ENCODE measurements around the gene CCDC117.
A peak's percentile ranks its signal among the peaks of the same experiment; 100 is the strongest.
"Not testable (repeated sequence)": the region's sequence is repeated elsewhere in the genome, so short reads cannot be mapped to it uniquely, and the experiment has no call there.

Gene CCDC117

GRCh38 chr22:28741785-28742561 is 30.5 kb upstream of the CCDC117 start, which contains the start of the genes CHEK2 and HSCB:
CHEK2 (minus strand) TSS chr22:28741820; CDS start chr22:28734721, 7,099 bp downstream.
HSCB (plus strand) TSS chr22:28742039; CDS start chr22:28742096, 57 bp downstream.
- no peaks in the 10 kb centered on the region for H3K9me3 ChIP-seq (ENCODE audit: insufficient read depth, low read depth, low read length)
- WGBS = under 1% methylated on average over 54 of the region's 54 CpGs
- peaks cover 19% of the 10 kb centered on the region for H3K4me1 ChIP-seq (ENCODE audit: insufficient read depth, low read length)
- peak within 1 kb of the TSS; percentile 86 for H3K27ac ChIP-seq (ENCODE audit: low read depth, low read length)
- H3K4me3 ChIP-seq (ENCODE audit: low read length) = peak within 1 kb of the TSS; percentile 80
- no peaks in the 10 kb centered on the region for H3K27me3 ChIP-seq (ENCODE audit: insufficient read depth, low read length)
- peaks cover 36% of the 10 kb centered on the region for H3K36me3 ChIP-seq (ENCODE audit: insufficient read depth, low read length)
- peak within 1 kb of the TSS; percentile 81 for H3K9ac ChIP-seq (ENCODE audit: low read depth, low read length)

DNA sequence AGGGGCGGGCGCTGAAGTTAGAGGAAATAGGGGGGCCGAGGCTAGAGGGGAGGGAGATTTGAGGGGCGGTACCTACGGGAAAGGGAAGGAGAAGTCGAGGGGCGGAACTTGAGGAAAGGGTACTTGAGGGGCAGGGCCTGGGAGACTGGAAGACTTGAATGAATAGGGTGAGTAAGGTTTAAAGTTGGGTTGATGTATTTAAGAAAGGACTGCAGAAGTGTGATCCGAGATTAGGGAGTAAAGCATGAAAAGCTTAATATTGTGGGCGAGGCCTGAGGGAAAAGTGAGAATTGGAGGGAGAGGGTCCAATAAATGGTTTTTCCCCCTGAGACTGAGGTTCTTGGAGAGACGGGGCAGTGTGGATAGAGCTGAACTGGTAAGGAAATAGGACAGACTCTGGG is 29.9 kb upstream of the CCDC117 start:
- peak overlapping the region; percentile 53; the same call in 1 of the 2 replicates for H3K27ac ChIP-seq (ENCODE audit: low read depth, low read length)
- WGBS = 2% methylated on average over 10 of the region's 10 CpGs
- peak overlapping the region; percentile 80 for H3K4me3 ChIP-seq (ENCODE audit: low read length)
- H3K4me1 ChIP-seq (ENCODE audit: insufficient read depth, low read length) = peaks cover 14% of the 10 kb centered on the region; the same call in 1 of the 2 replicates
- peak overlapping the region; percentile 53 for H3K9ac ChIP-seq (ENCODE audit: low read depth, low read length)
- no peaks in the 10 kb centered on the region for H3K27me3 ChIP-seq (ENCODE audit: insufficient read depth, low read length)
- H3K36me3 ChIP-seq (ENCODE audit: insufficient read depth, low read length) = peaks cover 42% of the 10 kb centered on the region
- H3K9me3 ChIP-seq (ENCODE audit: insufficient read depth, low read depth, low read length) = no peaks in the 10 kb centered on the region

DNA sequence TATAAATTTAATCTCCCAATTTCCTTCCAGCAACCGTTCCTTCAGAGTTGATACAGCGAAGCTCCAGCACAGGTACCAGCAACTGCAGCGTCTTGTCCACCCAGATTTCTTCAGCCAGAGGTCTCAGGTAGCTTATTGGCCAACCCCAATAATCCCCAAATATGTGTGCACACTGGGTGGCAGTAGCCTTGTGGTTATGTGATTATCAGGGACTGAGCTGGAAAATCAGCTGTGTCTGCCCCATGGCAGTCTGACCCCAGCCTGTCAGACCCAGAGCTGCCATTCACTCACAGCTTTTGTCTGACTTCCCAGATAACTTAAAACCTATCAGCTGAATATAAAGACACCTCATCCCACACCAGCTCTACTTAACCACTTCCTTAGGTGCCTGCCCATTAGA is 28.6 kb upstream of the CCDC117 start:
- H3K4me3 ChIP-seq (ENCODE audit: low read length) = no peak overlapping the region
- no peak overlapping the region for H3K9ac ChIP-seq (ENCODE audit: low read depth, low read length)
- no peaks in the 10 kb centered on the region for H3K9me3 ChIP-seq (ENCODE audit: insufficient read depth, low read depth, low read length)
- WGBS = 96% methylated on average over 3 of the region's 3 CpGs
- peaks cover 5% of the 10 kb centered on the region; the same call in 1 of the 2 replicates for H3K4me1 ChIP-seq (ENCODE audit: insufficient read depth, low read length)
- H3K27ac ChIP-seq (ENCODE audit: low read depth, low read length) = no peak overlapping the region
- no peaks in the 10 kb centered on the region for H3K27me3 ChIP-seq (ENCODE audit: insufficient read depth, low read length)
- peaks cover 50% of the 10 kb centered on the region for H3K36me3 ChIP-seq (ENCODE audit: insufficient read depth, low read length)

DNA sequence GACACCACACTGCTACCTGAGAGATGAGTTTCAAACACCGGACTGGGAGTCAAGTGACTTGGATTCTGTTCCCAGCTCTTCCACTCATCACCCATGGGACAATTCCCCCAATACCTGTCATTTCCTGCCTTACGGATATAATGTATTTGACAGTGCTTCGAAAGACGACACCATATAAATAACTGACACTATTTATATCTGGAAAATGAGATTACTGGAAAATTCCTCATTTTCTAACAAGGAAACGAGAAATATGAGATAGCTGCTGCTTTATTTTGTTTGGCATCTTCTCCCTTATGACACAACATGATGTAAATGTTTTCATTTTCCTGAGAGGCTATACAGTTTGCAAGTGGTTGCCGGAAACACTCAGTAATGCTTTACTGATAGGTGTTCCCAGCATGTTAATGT is 22.0 kb upstream of the CCDC117 start:
- Histone ChIP-seq H3K27ac (ENCODE audit: low read depth, low read length) (no peak overlapping the region), H3K27me3 (ENCODE audit: insufficient read depth, low read length) (no peaks in the 10 kb centered on the region), H3K36me3 (ENCODE audit: insufficient read depth, low read length) (peaks cover 66% of the 10 kb centered on the region), H3K9me3 (ENCODE audit: insufficient read depth, low read depth, low read length) (no peaks in the 10 kb centered on the region), H3K4me1 (ENCODE audit: insufficient read depth, low read length) (no peaks in the 10 kb centered on the region), H3K4me3 (ENCODE audit: low read length) (no peak overlapping the region), H3K9ac (ENCODE audit: low read depth, low read length) (no peak overlapping the region)
- 93% methylated on average over 3 of the region's 6 CpGs for WGBS

DNA sequence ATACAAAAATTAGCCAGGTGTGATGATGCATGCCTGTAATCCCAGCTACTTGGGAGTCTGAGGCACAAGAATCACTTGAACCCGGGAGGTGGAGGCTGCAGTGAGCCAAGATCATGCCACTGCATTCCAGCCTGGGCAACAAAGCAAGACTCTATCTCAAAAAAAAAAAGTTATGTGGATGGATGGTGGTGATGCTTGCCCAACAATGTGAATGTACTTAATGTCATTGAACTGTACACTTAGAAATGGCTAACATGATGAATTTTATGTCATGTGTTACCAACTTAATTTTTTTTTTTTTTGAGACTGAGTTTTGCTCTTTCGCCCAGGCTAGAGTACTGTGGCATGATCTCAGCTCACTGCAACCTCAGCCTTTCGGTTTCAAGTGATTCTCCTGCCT is 18.0 kb upstream of the CCDC117 start:
- 96% methylated on average over 3 of the region's 3 CpGs for WGBS
- H3K9me3 ChIP-seq (ENCODE audit: insufficient read depth, low read depth, low read length); H3K4me3 ChIP-seq (ENCODE audit: low read length); H3K27me3 ChIP-seq (ENCODE audit: insufficient read depth, low read length); H3K4me1 ChIP-seq (ENCODE audit: insufficient read depth, low read length); H3K9ac ChIP-seq (ENCODE audit: low read depth, low read length); H3K27ac ChIP-seq (ENCODE audit: low read depth, low read length): not testable (repeated sequence)
- H3K36me3 ChIP-seq (ENCODE audit: insufficient read depth, low read length) = peaks cover 37% of the 10 kb centered on the region

DNA sequence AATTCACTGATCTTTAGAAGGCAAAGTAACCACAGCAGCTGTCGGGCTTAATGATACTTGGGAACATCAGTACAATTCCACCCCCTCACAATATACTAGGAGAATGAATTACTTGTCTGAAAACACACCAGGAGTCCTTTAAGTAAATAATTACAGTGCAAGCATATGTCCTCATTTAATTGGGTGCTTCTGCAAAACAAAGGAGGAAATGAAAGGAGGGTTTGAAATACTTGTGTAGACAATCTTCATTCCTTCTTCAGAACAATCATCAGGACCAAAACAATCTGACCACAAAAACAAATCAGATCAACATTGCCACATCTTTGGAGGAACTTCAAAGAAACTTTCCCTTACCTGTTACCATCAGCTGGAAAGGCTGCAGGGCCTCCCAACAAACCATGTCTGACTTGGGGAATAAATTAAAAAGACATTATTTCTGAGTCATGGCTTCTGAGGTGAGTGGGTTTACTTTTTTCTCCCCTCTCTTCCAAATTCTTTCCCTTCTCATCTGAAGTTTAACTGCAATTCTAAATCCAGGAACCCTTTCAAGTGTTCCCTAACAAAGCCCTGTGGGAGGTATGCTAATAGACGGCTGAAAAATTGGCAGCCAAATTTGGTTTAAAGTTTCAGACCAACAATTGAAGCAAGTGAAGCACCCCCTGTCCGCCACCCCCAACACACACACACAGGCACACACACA is 12.5 kb upstream of the CCDC117 start:
- peaks cover 18% of the 10 kb centered on the region for H3K4me1 ChIP-seq (ENCODE audit: insufficient read depth, low read length)
- peaks cover 8% of the 10 kb centered on the region for H3K36me3 ChIP-seq (ENCODE audit: insufficient read depth, low read length)
- peak overlapping the region; percentile 36 for H3K4me3 ChIP-seq (ENCODE audit: low read length)
- peaks cover 6% of the 10 kb centered on the region; the same call in 1 of the 2 replicates for H3K9me3 ChIP-seq (ENCODE audit: insufficient read depth, low read depth, low read length)
- H3K27me3 ChIP-seq (ENCODE audit: insufficient read depth, low read length) = no peaks in the 10 kb centered on the region
- peak overlapping the region; percentile 78 for H3K9ac ChIP-seq (ENCODE audit: low read depth, low read length)
- 11% methylated on average over 3 of the region's 3 CpGs for WGBS
- H3K27ac ChIP-seq (ENCODE audit: low read depth, low read length) = peak overlapping the region; percentile 99

GRCh38 chr22:28761449-28761755 is 11.1 kb upstream of the CCDC117 start:
- H3K9ac ChIP-seq (ENCODE audit: low read depth, low read length) = no peak overlapping the region
- WGBS = 88% methylated on average over 10 of the region's 10 CpGs
- peak overlapping the region; percentile 20; the same call in 1 of the 2 replicates for H3K27ac ChIP-seq (ENCODE audit: low read depth, low read length)
- peaks cover 8% of the 10 kb centered on the region for H3K36me3 ChIP-seq (ENCODE audit: insufficient read depth, low read length)
- H3K4me3 ChIP-seq (ENCODE audit: low read length) = no peak overlapping the region
- no peaks in the 10 kb centered on the region for H3K27me3 ChIP-seq (ENCODE audit: insufficient read depth, low read length)
- peaks cover 6% of the 10 kb centered on the region; the same call in 1 of the 2 replicates for H3K9me3 ChIP-seq (ENCODE audit: insufficient read depth, low read depth, low read length)
- peaks cover 18% of the 10 kb centered on the region for H3K4me1 ChIP-seq (ENCODE audit: insufficient read depth, low read length)

DNA sequence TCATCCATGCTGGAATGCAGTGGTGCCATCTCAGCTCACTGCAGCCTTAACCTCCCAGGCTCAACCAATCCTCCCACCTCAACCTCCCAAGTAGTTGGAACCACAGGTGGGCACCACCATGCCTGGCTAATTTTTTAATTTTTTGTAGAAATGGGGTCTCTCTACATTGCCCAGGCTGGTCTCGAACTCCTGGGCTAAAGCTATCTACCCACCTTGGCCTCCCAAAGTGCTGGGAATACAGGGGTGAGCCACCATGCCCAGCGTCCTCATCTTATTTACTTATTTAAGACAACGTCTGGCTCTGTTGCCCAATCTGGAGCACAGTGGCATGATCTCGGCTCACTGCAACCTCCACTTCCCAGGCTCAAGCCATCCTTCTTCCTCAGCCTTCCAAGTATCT is 10.5 kb upstream of the CCDC117 start:
- not testable (repeated sequence) for H3K36me3 ChIP-seq (ENCODE audit: insufficient read depth, low read length); H3K9me3 ChIP-seq (ENCODE audit: insufficient read depth, low read depth, low read length); H3K27ac ChIP-seq (ENCODE audit: low read depth, low read length); H3K27me3 ChIP-seq (ENCODE audit: insufficient read depth, low read length); H3K4me3 ChIP-seq (ENCODE audit: low read length); H3K9ac ChIP-seq (ENCODE audit: low read depth, low read length)
- peaks cover 18% of the 10 kb centered on the region for H3K4me1 ChIP-seq (ENCODE audit: insufficient read depth, low read length)
- WGBS = 95% methylated on average over 4 of the region's 4 CpGs

DNA sequence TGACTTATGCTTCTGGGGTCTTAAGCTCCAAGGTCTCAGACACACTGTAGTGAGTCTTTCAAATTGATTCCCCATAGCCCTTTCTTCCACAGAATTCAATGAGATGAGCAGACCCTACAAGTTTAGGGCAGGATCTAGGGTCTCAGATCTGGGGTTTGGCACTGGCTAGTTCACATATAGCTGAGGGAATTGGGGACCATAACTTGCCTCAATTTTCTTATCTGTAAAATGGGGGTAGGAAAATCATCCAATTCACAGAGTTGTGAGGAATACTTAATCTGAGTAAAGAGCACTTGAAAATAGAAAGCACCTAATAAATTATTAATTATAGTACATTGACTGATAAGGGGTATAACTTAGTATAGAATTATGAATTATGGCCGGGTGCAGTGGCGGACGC is 5.9 kb upstream of the CCDC117 start:
- H3K36me3 ChIP-seq (ENCODE audit: insufficient read depth, low read length) = no peaks in the 10 kb centered on the region
- WGBS = 94% methylated on average over 3 of the region's 3 CpGs

GRCh38 chr22:28768701-28769393 is 3.6 kb upstream of the CCDC117 start:
- WGBS = 93% methylated on average over 6 of the region's 6 CpGs

More for the DNA sequence above, 5.9 kb upstream of the CCDC117 start:
- Histone ChIP-seq H3K27me3 (ENCODE audit: insufficient read depth, low read length) (no peaks in the 10 kb centered on the region), H3K4me3 (ENCODE audit: low read length) (no peak overlapping the region), H3K9ac (ENCODE audit: low read depth, low read length) (no peak overlapping the region), H3K27ac (ENCODE audit: low read depth, low read length) (no peak overlapping the region), H3K4me1 (ENCODE audit: insufficient read depth, low read length) (no peaks in the 10 kb centered on the region), H3K9me3 (ENCODE audit: insufficient read depth, low read depth, low read length) (no peaks in the 10 kb centered on the region)

More at GRCh38 chr22:28768701-28769393, 3.6 kb upstream of the CCDC117 start:
- Histone ChIP-seq H3K9me3 (ENCODE audit: insufficient read depth, low read depth, low read length) (no peaks in the 10 kb centered on the region), H3K36me3 (ENCODE audit: insufficient read depth, low read length) (no peaks in the 10 kb centered on the region; the same call in 1 of the 2 replicates), H3K4me3 (ENCODE audit: low read length) (no peak overlapping the region), H3K4me1 (ENCODE audit: insufficient read depth, low read length) (peaks cover 3% of the 10 kb centered on the region; the same call in 1 of the 2 replicates), H3K27ac (ENCODE audit: low read depth, low read length) (no peak overlapping the region), H3K27me3 (ENCODE audit: insufficient read depth, low read length) (no peaks in the 10 kb centered on the region), H3K9ac (ENCODE audit: low read depth, low read length) (no peak overlapping the region)
